H9 (cell line): ENCODE measurements around the gene ZNF607. TPM values are rescaled to one million over a fixed set of nuclear protein-coding genes. Genes with fewer than 3 reads are reported as not detected.

ENCODE experiments used
- DNase-seq: peaks from one replicate; pipeline ENCODE4 v3.0.0-alpha.2; 2017
- H2AFZ ChIP-seq: one replicate; pipeline ENCODE4 v1.6.1; 2013; ENCODE audit warnings: mild to moderate bottlenecking, low read length, control low read depth, moderate library complexity
- H2AK5ac ChIP-seq: 2 replicates; pipeline ENCODE4 v1.6.1; 2013; ENCODE audit warnings: low read length, control low read depth, mixed read lengths; ENCODE audit not compliant: insufficient read length
- H2BK120ac ChIP-seq: one replicate; pipeline ENCODE4 v1.6.1; 2013; ENCODE audit warnings: low read depth, mild to moderate bottlenecking, low read length, control low read depth, inconsistent platforms; ENCODE audit not compliant: poor library complexity, severe bottlenecking
- H2BK12ac ChIP-seq: 2 replicates; pipeline ENCODE4 v1.6.1; 2013; ENCODE audit warnings: low read length, control low read depth, mixed read lengths, low read depth; ENCODE audit not compliant: insufficient read length
- H2BK15ac ChIP-seq: 2 replicates; pipeline ENCODE4 v1.6.1; 2013; ENCODE audit warnings: low read depth, low read length, control low read depth
- H2BK20ac ChIP-seq: one replicate; pipeline ENCODE4 v1.6.1; 2013; ENCODE audit warnings: low read depth, mild to moderate bottlenecking, low read length, control low read depth, inconsistent platforms; ENCODE audit not compliant: poor library complexity, severe bottlenecking
- H2BK5ac ChIP-seq: 2 replicates; pipeline ENCODE4 v1.6.1; 2013; ENCODE audit warnings: low read length, control low read depth, mixed read lengths; ENCODE audit not compliant: insufficient read length
- H3K14ac ChIP-seq: 2 replicates; pipeline ENCODE4 v1.6.1; 2013; ENCODE audit warnings: low read length, control low read depth; ENCODE audit not compliant: insufficient read depth
- H3K18ac ChIP-seq: 2 replicates; pipeline ENCODE4 v1.6.1; 2013; ENCODE audit warnings: low read depth, mild to moderate bottlenecking, mixed read lengths, low read length, control low read depth; ENCODE audit not compliant: insufficient read length
- H3K23ac ChIP-seq: 2 replicates; pipeline ENCODE4 v1.6.1; 2013; ENCODE audit warnings: low read length, control low read depth, mixed read lengths, low read depth; ENCODE audit not compliant: insufficient read length
- H3K23me2 ChIP-seq: 2 replicates; pipeline ENCODE4 v1.6.1; 2013; ENCODE audit warnings: low read depth, mild to moderate bottlenecking, mixed read lengths, low read length, control low read depth; ENCODE audit not compliant: insufficient read length, poor library complexity, severe bottlenecking
- H3K27ac ChIP-seq: 2 replicates; pipeline ENCODE4 v1.5.1; 2013; ENCODE audit warnings: low read length, control low read depth, mixed read lengths, low read depth; ENCODE audit not compliant: insufficient read length
- H3K27me3 ChIP-seq: 2 replicates; pipeline ENCODE4 v1.6.1; 2013; ENCODE audit warnings: low read length, control low read depth, inconsistent platforms; ENCODE audit not compliant: insufficient read depth
- H3K4ac ChIP-seq: 2 replicates; pipeline ENCODE4 v1.6.1; 2013; ENCODE audit warnings: low read depth, mild to moderate bottlenecking, control low read depth, inconsistent platforms, low read length, moderate library complexity
- H3K4me1 ChIP-seq: 2 replicates; pipeline ENCODE4 v1.6.1; 2013; ENCODE audit warnings: low read length, control low read depth, inconsistent platforms; ENCODE audit not compliant: insufficient read depth
- H3K4me2 ChIP-seq: 2 replicates; pipeline ENCODE4 v1.6.1; 2013; ENCODE audit warnings: low read length, control low read depth, mixed read lengths; ENCODE audit not compliant: insufficient read length, insufficient read depth
- H3K56ac ChIP-seq: 2 replicates; pipeline ENCODE4 v1.6.1; 2013; ENCODE audit warnings: low read depth, mild to moderate bottlenecking, mixed read lengths, low read length, control low read depth; ENCODE audit not compliant: insufficient read length
- H3K79me1 ChIP-seq: 2 replicates; pipeline ENCODE4 v1.6.1; 2013; ENCODE audit warnings: low read depth, mild to moderate bottlenecking, moderate library complexity, low read length, control low read depth, inconsistent platforms; ENCODE audit not compliant: insufficient read depth, poor library complexity, severe bottlenecking
- H3K79me2 ChIP-seq: 2 replicates; pipeline ENCODE4 v1.6.1; 2013; ENCODE audit warnings: low read length, control low read depth, inconsistent platforms; ENCODE audit not compliant: insufficient read depth
- H3K9ac ChIP-seq: 2 replicates; pipeline ENCODE4 v1.6.1; 2013; ENCODE audit warnings: low read length, control low read depth, mixed read lengths; ENCODE audit not compliant: insufficient read length; ENCODE audit errors: extremely low read depth
- H3K9me3 ChIP-seq: one replicate; pipeline ENCODE4 v1.6.1; 2013; ENCODE audit warnings: low read depth, low read length, inconsistent platforms; ENCODE audit not compliant: control insufficient read depth
- H3T11ph ChIP-seq: one replicate; pipeline ENCODE4 v1.6.1; 2013; ENCODE audit warnings: mild to moderate bottlenecking, low read length, control low read depth, inconsistent platforms
- H4K20me1 ChIP-seq: one replicate; pipeline ENCODE4 v1.6.1; 2013; ENCODE audit not compliant: control insufficient read depth, insufficient read length, insufficient read depth
- H4K5ac ChIP-seq: 2 replicates; pipeline ENCODE4 v1.6.1; 2013; ENCODE audit warnings: low read depth, mild to moderate bottlenecking, mixed read lengths, low read length, control low read depth; ENCODE audit not compliant: insufficient read length
- H4K8ac ChIP-seq: replicated peaks from 2 replicates; pipeline ENCODE4 v1.6.1; 2013; ENCODE audit warnings: low read length, control low read depth, mixed read lengths, low read depth; ENCODE audit not compliant: insufficient read length
- H4K91ac ChIP-seq: 2 replicates; pipeline ENCODE4 v1.6.1; 2013; ENCODE audit warnings: low read depth, mild to moderate bottlenecking, moderate library complexity, mixed read lengths, low read length, control low read depth; ENCODE audit not compliant: insufficient read length
- H3K27ac Mint-ChIP-seq, 3 experiments: 2 replicates in 2 of 3; 3 replicates in 1 of 3; pipeline ENCODE4 v1.8.0; 2020 to 2021; ENCODE audit warnings: mixed read lengths in 3 of 3, mild to moderate bottlenecking in 1 of 3, moderate library complexity in 1 of 3
- H3K27me3 Mint-ChIP-seq: 2 replicates; pipeline ENCODE4 v1.8.0; 2021; ENCODE audit warnings: low read depth, mild to moderate bottlenecking, moderate library complexity, mixed read lengths
- H3K36me3 Mint-ChIP-seq, 3 experiments: 2 replicates in 2 of 3; 3 replicates in 1 of 3; pipeline ENCODE4 v1.8.0; 2020 to 2021; ENCODE audit warnings: low read depth in 3 of 3, mixed read lengths in 3 of 3; ENCODE audit not compliant: insufficient read depth in 1 of 3
- H3K4me1 Mint-ChIP-seq, 2 experiments: 2 replicates each; pipeline ENCODE4 v1.8.0; 2020; ENCODE audit warnings: mixed read lengths in 2 of 2
- H3K4me3 Mint-ChIP-seq, 2 experiments: 2 replicates in 1 of 2; 3 replicates in 1 of 2; pipeline ENCODE4 v1.8.0; 2020 to 2021; ENCODE audit warnings: mild to moderate bottlenecking in 2 of 2, mixed read lengths in 2 of 2, moderate library complexity in 1 of 2
- H3K9me3 Mint-ChIP-seq, 2 experiments: 2 replicates in 1 of 2; 3 replicates in 1 of 2; pipeline ENCODE4 v1.8.0; 2020; ENCODE audit warnings: mild to moderate bottlenecking in 2 of 2, mixed read lengths in 2 of 2, moderate library complexity in 1 of 2
- CTCF ChIP-seq: fragments of 200-600 bp; sonication (generic); conservative IDR thresholded peaks from 3 replicates; pipeline ENCODE4 v1.8.0; 2021; ENCODE audit warnings: antibody characterized with exemption, mild to moderate bottlenecking
- WGBS: extraction: QIAGEN DNeasy Blood & Tissue Kit; methylation state at CpG from one replicate; pipeline ENCODE4 v1.1.7; 2013; ENCODE audit warnings: missing lambda C conversion rate, low lambda C conversion rate, mixed read lengths; ENCODE audit not compliant: insufficient read length; ENCODE audit errors: extremely low coverage; 5-methylcytosine and 5-hydroxymethylcytosine counted together
- total RNA-seq: library from RNA; stranded (reverse); gene quantifications from 2 replicates; pipeline ENCODE4 v1.2.1, GENCODE V29; 2021

ZNF607 gene
- total RNA-seq, 1 experiment from 2014 or later = 27.5 TPM

DNA sequence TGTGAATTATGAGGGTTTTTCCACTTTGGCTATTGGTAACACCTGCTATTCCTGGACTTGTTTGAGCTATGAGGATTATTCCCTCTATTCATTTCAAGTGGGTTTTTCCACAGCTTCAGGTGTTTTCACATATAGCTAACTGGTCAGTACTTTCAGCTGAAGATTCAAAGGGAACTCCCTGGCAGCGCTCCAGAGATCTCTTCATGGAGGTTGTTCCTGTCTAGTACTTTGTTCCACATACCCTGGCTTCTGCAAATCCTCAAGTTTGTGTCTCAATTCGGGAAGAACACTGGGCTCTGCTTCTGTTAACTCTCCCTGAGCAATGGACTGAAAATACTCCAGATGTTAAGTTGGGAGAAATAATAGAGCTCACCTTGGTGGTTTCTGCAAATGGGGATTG is 5.6 kb upstream of the ZNF607 start:
- no peak overlapping the region for H3K56ac ChIP-seq
- no peaks in the 10 kb centered on the region for H3K27me3 ChIP-seq
- no peak overlapping the region for H2BK120ac ChIP-seq
- no peak overlapping the region for H2AFZ ChIP-seq
- peaks cover 0 to 2% of the 10 kb centered on the region in 2 experiments; a peak in 1 of 5 replicates for H3K9me3 Mint-ChIP-seq
- no peaks in the 10 kb centered on the region for H3K27me3 Mint-ChIP-seq
- no peak overlapping the region for H3K23ac ChIP-seq
- H4K91ac ChIP-seq = no peak overlapping the region
- H2BK5ac ChIP-seq = no peak overlapping the region
- no peak for DNase-seq
- no CpG with 5 or more reads among the region's 2 CpGs for WGBS
- no peak overlapping the region for H3K4me3 Mint-ChIP-seq
- H3K23me2 ChIP-seq = no peaks in the 10 kb centered on the region
- no peaks in the 10 kb centered on the region for H3K4me1 Mint-ChIP-seq
- no peak for TF ChIP-seq CTCF
- H3K9me3 ChIP-seq = no peaks in the 10 kb centered on the region
- no peak overlapping the region for H3K14ac ChIP-seq
- no peaks in the 10 kb centered on the region for H4K20me1 ChIP-seq
- no peaks in the 10 kb centered on the region for H3K4me1 ChIP-seq
- H2BK20ac ChIP-seq = no peak overlapping the region
- no peak overlapping the region for H3K9ac ChIP-seq
- H3K4me2 ChIP-seq = no peak overlapping the region
- no peak overlapping the region for H3K27ac Mint-ChIP-seq
- H3K18ac ChIP-seq = no peak overlapping the region
- H3K79me2 ChIP-seq = no peaks in the 10 kb centered on the region
- no peak overlapping the region for H3K27ac ChIP-seq
- no peaks in the 10 kb centered on the region for H3K79me1 ChIP-seq
- no peak overlapping the region for H4K5ac ChIP-seq
- H2AK5ac ChIP-seq = no peak overlapping the region
- no peak overlapping the region for H2BK15ac ChIP-seq
- H3K4ac ChIP-seq = no peak overlapping the region
- H3T11ph ChIP-seq = no peak overlapping the region
- H2BK12ac ChIP-seq = no peak overlapping the region
- no peak overlapping the region for H4K8ac ChIP-seq
- peaks cover 0 to 3% (median 0%) of the 10 kb centered on the region in 3 experiments; a peak in 3 of 7 replicates for H3K36me3 Mint-ChIP-seq
